Breast epithelium (tissue), 3 donors: ENCODE data around the gene SERPINI1.

ENCODE experiments used
- CTCF ChIP-seq, 3 donors: fragments of 450-650 bp; IDR thresholded peaks; one replicate each; pipeline ENCODE4 v1.5.1; 2016 to 2017; ENCODE audit warnings: antibody characterized with exemption in 3 of 3, mild to moderate bottlenecking in 3 of 3, moderate library complexity in 3 of 3
- POLR2A ChIP-seq: fragments of 450-650 bp; IDR thresholded peaks from one replicate; pipeline ENCODE4 v1.6.1; 2016; ENCODE audit warnings: antibody characterized with exemption, mild to moderate bottlenecking, moderate library complexity
- POLR2AphosphoS5 ChIP-seq, 3 donors: sonication (generic); formaldehyde crosslinking; IDR thresholded peaks; one replicate each; pipeline ENCODE4 v1.6.1; 2017; ENCODE audit warnings: antibody characterized with exemption in 3 of 3

- TF ChIP-seq CTCF (IDR thresholded peaks at IDR 0.05) = no peak
- no peak for TF ChIP-seq POLR2A
- no peak for TF ChIP-seq POLR2AphosphoS5 (IDR thresholded peaks at IDR 0.05)
Measured at GRCh38 chr3:167762296-167762695, 26.8 kb downstream of the SERPINI1 start.
